ACHN (cell line): ENCODE results near the gene LIPH.
"Not testable (repeated sequence)": the region's sequence is repeated elsewhere in the genome, so short reads cannot be mapped to it uniquely, and the experiment has no call there.

Experiments used
- DNase-seq: peaks from one replicate; pipeline ENCODE4 v3.0.0-alpha.2; 2015
- in situ Hi-C: cut with HindIII; loops from 2 replicates; pipeline ENCODE4 v1.10.0; 2017; ENCODE audit warnings: low sequenced_read_pairs, low pct_ligation_motif_present, low pct_unique_long_range_greater_than_20kb

The LIPH gene

GRCh38 chr3:185503521-185503920 is 48.9 kb downstream of the LIPH start:
- in situ Hi-C loops, result no loop called here
- no peak for DNase-seq

GRCh38 chr3:185502987-185503386 is 49.4 kb downstream of the LIPH start:
- in situ Hi-C loops, result no loop called here
- DNase-seq, result no peak

GRCh38 chr3:185498503-185499396 is 53.6 kb downstream of the LIPH start, which contains the start of gene TMEM41A:
Gene TMEM41A (minus strand): TSS chr3:185499035. CDS start chr3:185498961, 74 bp downstream.
- in situ Hi-C loops, result no loop called here
- DNase-seq, result peak; percentile 89

GRCh38 chr3:185490241-185490640 is 62.1 kb downstream of the LIPH start:
- DNase-seq, result no peak
- in situ Hi-C loops, result no loop called here

GRCh38 chr3:185489462-185489861 is 62.9 kb downstream of the LIPH start:
- in situ Hi-C loops, result no loop called here
- no peak for DNase-seq

- in situ Hi-C loops, result no loop called here
- no peak for DNase-seq
Measured at GRCh38 chr3:185488465-185488864, 63.9 kb downstream of the LIPH start.

- in situ Hi-C loops, result no loop called here
- no peak for DNase-seq
Measured at GRCh38 chr3:185486394-185486793, 66.0 kb downstream of the LIPH start.

- in situ Hi-C loops, result no loop called here
- DNase-seq, result no peak
Measured at GRCh38 chr3:185484296-185484695, 68.1 kb downstream of the LIPH start.

- no peak for DNase-seq
- in situ Hi-C loops, result no loop called here
Measured at GRCh38 chr3:185479373-185479945, 72.9 kb downstream of the LIPH start.

GRCh38 chr3:185477316-185477715 is 75.1 kb downstream of the LIPH start:
- DNase-seq, result no peak
- in situ Hi-C loops, result no loop called here

- DNase-seq, in situ Hi-C loops: not testable (repeated sequence)
Measured at GRCh38 chr3:185474922-185475321, 77.5 kb downstream of the LIPH start.

GRCh38 chr3:185473290-185473815 is 79.0 kb downstream of the LIPH start:
- peak; percentile 71 for DNase-seq

GRCh38 chr3:185470323-185470722 is 82.1 kb downstream of the LIPH start:
- in situ Hi-C loops, result no loop called here
- no peak for DNase-seq

More at GRCh38 chr3:185473290-185473815, 79.0 kb downstream of the LIPH start:
- in situ Hi-C loops, result no loop called here

- in situ Hi-C loops, result no loop called here
- DNase-seq, result no peak
Measured at GRCh38 chr3:185469542-185469941, 82.8 kb downstream of the LIPH start.

GRCh38 chr3:185466123-185466522 is 86.3 kb downstream of the LIPH start:
- in situ Hi-C loops, DNase-seq: not testable (repeated sequence)

GRCh38 chr3:185465471-185465870 is 86.9 kb downstream of the LIPH start:
- in situ Hi-C loops, result no loop called here
- DNase-seq, result no peak

- in situ Hi-C loops, result no loop called here
Measured at GRCh38 chr3:185460719-185461350, 91.6 kb downstream of the LIPH start.

GRCh38 chr3:185460309-185460708 is 92.1 kb downstream of the LIPH start:
- in situ Hi-C loops, result no loop called here
- DNase-seq, result no peak

More at GRCh38 chr3:185460719-185461350, 91.6 kb downstream of the LIPH start:
- peak; percentile 47 for DNase-seq

GRCh38 chr3:185457376-185457775 is 95.0 kb downstream of the LIPH start:
- DNase-seq, result no peak
- in situ Hi-C loops, result no loop called here
